ENCODE data around the gene ACO2.

- no peak for TF ChIP-seq POU2F2 (IDR thresholded peaks at IDR 0.05; ENCODE audit: low read depth, low read length)
- TF ChIP-seq POLR2A (IDR thresholded peaks at IDR 0.05; ENCODE audit: low read depth, low read length) = no peak
- TF ChIP-seq POLR2AphosphoS5 (IDR thresholded peaks at IDR 0.05; ENCODE audit: low read depth, low read length) = no peak
- no peak for TF ChIP-seq SPI1 (IDR thresholded peaks at IDR 0.05; ENCODE audit: low read depth, low read length)
These were observed 47.5 kb downstream of the ACO2 start for GRCh38 chr22:41516462-41516861.
